GM13976 (cell line): ENCODE measurements around the gene CASP7.

Experiments used
- DNase-seq: peaks from one replicate; pipeline ENCODE4 v3.0.0; 2012; ENCODE audit warnings: low spot score
- CTCF ChIP-seq: IDR thresholded peaks from 2 replicates; pipeline ENCODE4 v1.5.1; 2012; ENCODE audit warnings: borderline replicate concordance, mild to moderate bottlenecking; ENCODE audit not compliant: insufficient read depth; ENCODE audit errors: extremely low read depth, missing control alignments, control extremely low read depth
- in situ Hi-C: fragments of 300-500 bp; cut with MboI; formaldehyde crosslinking; loops from one replicate; pipeline ENCODE4 v1.12.0; 2022; ENCODE audit warnings: low sequenced_read_pairs, mixed read lengths, inconsistent platforms; ENCODE audit not compliant: unreplicated experiment

CASP7 gene

DNA sequence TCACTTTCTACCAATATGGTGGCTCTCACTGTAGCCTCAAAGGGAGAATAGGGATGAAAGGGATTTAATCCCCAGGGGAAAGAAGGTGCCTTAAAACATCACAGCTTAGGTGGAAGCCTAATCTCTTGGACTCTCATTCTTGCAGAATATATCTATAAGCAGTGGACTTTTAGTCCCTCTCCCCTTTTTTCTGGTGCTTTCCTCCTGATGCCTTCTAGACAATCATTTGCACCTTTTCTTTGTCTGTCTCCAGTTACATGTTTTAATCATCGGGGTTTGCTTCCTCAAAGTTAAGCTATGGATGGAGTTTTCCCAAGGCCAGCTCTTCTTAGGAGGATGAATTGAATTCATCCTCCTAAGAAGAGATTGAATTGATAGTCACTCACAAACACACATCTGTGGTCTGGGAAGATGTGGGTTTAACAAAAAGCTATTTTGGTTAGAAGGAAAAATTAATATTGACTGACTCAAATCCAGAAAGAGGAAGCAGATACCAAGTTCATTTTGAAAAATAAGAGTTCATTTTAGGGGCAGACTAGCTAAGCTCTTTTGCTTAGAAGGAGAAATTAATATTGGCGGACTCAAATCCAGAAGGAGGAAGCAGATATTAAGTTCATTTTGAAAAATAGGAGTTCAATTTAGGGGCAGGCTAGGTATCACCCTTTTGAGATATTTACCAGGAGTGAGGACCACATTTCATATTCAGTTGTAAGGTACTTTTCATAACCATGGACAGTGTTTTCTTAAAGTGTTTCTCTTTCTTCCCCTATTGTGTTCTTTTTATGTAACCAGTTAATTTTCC, 36.6 kb downstream of the CASP7 start:
- in situ Hi-C loops: no loop called here
- TF ChIP-seq CTCF: no peak
- DNase-seq: peak; percentile 37

- no peak for DNase-seq
- TF ChIP-seq CTCF: no peak
- in situ Hi-C loops: no loop called here
Observed at GRCh38 chr10:113718969-113719822, 39.5 kb downstream of the CASP7 start.

GRCh38 chr10:113720386-113720785, 40.7 kb downstream of the CASP7 start:
- no peak for TF ChIP-seq CTCF
- no peak for DNase-seq
- in situ Hi-C loops: no loop called here

DNA sequence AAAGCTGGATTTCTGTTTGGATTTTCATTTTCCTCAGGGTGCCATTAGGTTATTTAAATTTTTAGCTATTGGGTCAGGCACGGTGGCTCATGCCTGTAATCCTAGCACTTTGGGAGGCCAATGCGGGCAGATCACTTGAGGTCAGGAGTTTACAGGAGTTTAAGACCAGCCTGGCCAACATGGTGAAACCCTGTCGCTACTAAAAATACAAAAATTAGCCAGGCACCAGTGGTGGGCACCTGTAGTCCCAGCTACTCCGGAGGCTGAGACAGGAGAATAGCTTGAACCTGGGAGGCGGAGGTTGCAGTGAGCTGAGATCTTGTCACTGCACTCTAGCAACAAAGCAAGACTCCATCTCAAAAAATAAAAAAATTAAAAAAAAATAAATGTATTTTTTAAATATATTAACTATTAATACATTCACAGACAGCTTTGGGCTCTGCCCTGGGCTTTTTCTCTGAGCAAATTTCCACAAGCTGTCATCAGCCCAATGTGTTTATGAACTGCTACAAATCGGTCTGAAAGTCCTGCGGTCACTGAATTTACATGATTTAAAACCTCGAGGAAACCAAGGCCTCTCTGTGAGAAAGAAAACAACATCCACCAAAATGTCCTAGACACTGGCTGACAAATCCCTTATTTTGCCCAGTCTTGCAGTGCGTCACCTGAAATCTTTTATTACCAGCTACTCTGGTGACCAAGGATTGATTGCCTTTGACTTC, 52.6 kb downstream of the CASP7 start:
- DNase-seq: no peak
- TF ChIP-seq CTCF: no peak
- in situ Hi-C loops: no loop called here

GRCh38 chr10:113732966-113733365, 53.3 kb downstream of the CASP7 start:
- in situ Hi-C loops: no loop called here
- DNase-seq: no peak
- no peak for TF ChIP-seq CTCF

DNA sequence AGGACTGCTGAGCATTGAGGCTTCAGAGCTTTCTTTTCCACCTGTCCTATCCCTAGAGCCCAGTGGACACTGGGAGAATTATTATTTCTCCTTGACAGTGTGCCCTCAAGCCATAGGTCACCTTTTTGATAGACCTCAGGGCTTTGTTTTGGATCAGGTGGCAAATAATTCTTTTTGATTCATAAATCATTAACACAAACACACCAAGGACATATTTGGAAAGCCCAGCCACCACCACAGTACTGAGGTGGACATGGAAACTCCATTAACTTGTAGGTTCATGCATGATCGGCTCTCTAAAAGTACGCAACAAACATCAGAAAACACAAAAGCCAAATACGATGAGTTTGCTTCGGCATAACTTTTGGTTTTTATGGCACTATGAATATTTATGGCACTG, 53.9 kb downstream of the CASP7 start:
- TF ChIP-seq CTCF: no peak
- no peak for DNase-seq
- in situ Hi-C loops: no loop called here
